ENCODE measurements around the gene ATP1A1.

ATP1A1 gene

GRCh38 chr1:116345011-116345410 is 28.0 kb upstream of the ATP1A1 start:
- DNase-seq (ENCODE audit: low read depth), result no peak

DNA sequence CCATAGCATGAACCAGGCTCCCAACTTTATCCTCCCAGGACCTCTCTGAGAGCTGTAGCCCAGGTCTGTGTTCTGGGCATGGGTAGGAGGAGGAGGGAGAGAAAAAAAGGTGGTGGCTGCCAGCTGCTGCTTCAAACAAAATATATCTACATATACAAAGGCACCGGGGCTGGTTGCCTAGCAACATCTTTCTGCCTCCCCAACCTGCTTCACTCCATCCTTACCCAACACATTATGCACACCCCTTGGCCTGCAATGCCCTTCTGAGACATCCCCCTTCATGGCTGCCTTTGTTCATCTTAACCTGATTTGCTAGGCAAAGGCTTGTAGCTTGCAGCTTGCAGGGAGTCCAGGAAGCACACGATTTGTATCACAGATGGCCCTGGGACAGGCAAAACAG is 27.2 kb upstream of the ATP1A1 start:
- no peak for DNase-seq (ENCODE audit: low read depth)

DNA sequence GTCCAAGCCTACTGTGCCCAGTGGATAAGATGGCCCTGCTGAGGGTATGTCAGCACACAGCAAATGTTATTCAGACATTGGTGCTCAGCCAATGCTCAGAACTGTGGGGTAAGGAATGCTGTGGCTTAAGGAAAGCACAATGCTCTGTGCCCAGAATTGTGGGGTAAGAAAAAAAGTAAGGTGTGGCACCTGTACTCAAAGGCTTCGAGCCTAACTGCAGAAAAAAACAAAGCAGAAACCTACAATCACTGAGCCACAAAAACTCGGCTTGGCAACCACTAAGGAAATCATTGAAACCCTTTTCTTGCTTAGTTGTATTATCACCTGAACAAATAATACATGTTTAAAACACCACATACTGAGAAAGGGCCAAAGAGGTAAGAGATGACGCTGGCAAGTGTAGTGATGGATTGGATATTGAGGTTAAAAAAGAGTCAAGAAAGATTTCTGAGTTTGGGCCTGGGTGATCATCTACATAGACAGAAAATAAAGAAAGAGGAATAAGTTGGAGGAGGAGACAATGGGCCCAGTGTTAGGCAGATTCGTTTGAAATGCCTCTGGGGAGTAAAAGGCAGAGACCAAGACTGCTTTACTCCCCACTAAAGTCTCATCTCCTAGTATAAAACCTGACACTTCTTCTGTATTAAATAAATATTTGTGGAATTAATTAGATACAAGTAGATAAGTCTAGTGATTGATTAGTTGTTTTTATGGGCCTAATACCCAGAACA is 25.9 kb upstream of the ATP1A1 start:
- DNase-seq (ENCODE audit: low read depth), result no peak

GRCh38 chr1:116347696-116348095 is 25.3 kb upstream of the ATP1A1 start:
- DNase-seq (ENCODE audit: low read depth), result no peak

GRCh38 chr1:116350097-116350645 is 22.9 kb upstream of the ATP1A1 start:
- DNase-seq (ENCODE audit: low read depth), result no peak

DNA sequence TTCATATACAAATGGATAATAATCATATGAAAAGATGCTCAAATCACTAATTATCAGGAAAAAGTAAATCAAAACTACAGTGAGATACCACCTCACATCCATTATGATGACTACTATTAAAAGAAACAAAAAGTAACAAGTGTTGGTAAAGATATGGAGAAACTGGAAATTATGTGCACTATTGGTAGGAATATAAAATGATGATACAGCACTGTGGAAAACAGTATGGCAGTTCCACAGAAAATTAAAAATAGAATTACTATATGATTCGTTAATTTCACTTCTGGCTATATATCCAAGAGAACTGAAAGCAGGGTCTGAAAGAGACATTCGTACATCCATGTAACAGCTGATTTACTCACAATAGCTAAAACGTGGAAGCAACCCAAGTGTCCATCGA is 21.1 kb upstream of the ATP1A1 start:
- no peak for DNase-seq (ENCODE audit: low read depth)

DNA sequence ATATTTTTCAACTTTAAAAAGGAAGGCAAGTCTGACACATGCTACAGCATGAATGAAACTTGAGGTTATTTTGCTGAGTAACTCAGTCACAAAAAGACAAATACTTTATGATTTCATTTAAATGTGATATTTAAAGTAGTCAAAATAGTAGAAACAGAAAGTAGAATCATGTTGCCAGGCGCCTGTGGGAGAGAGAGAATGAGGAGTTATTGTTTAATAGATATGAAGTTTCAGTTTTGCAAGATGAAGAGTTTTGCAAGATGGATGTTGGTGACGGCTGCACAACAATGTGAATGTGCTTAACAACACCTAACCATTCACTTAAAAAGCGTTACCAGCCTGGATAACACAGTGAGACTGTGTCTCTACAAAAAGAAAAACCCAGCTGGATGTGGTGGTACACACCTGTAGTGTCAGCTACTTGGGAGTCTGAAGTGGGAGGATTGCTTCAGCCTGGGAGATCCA is 20.7 kb upstream of the ATP1A1 start:
- DNase-seq (ENCODE audit: low read depth), result no peak

- DNase-seq (ENCODE audit: low read depth), result no peak
Observed at GRCh38 chr1:116353155-116353554, 19.9 kb upstream of the ATP1A1 start.

GRCh38 chr1:116356067-116356466 is 17.0 kb upstream of the ATP1A1 start:
- DNase-seq (ENCODE audit: low read depth), result no peak

DNA sequence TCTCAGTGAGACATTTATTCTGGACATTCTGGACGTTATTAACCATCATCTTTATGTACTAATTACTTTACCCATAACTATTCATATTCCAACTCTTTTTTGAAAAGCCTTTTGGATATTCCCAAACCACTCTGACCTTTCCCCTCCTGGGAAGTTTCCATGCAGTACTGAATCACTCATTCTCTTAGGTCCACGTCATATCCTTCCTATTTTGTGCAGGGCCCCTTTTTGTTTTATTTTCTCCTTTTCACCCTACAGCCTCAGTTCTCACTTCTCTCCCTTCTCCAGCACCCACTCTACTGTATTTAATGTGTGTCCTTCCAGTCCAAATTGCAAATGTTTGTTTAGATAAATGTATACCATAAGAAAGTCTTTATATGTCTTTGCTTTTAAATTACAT is 16.4 kb upstream of the ATP1A1 start:
- DNase-seq (ENCODE audit: low read depth), result no peak

- DNase-seq (ENCODE audit: low read depth), result no peak
Observed at GRCh38 chr1:116357487-116357886, 15.6 kb upstream of the ATP1A1 start.

DNA sequence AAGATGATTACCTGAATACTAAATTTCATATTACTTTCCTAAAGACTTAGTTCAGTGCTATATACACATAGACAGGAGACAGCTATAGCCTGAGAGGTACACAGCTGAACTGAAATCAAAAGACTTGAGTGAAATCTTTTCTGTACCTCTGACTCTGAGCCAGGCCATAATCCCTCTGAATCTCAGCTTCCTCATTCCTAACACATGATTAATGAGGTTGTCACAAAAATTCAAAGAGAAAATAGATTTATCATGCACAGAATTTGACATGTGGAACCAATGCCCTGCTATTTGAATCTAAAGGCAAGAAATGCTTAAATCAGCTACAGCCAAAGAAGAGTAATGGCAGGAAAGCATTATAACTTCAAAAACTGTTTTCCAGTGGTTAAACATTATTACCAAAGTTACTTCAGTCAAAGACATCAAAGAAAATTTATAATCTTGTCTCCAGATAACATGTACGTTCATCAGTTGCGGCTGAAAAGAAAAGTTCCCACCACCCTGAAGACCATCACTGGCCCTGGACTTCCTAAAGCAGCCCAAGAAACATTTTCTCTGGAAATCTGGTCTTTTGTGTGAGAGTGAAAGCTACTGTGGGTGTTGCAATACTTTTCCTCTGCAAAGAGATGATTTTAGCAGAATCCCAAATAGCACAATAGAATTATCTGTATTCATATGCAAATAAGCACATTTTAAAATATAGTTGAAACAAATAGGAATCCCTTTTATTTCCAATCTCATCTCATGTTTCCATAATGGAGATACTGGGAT is 13.8 kb upstream of the ATP1A1 start:
- no peak for DNase-seq (ENCODE audit: low read depth)

GRCh38 chr1:116359871-116360270 is 13.2 kb upstream of the ATP1A1 start:
- DNase-seq (ENCODE audit: low read depth), result no peak

DNA sequence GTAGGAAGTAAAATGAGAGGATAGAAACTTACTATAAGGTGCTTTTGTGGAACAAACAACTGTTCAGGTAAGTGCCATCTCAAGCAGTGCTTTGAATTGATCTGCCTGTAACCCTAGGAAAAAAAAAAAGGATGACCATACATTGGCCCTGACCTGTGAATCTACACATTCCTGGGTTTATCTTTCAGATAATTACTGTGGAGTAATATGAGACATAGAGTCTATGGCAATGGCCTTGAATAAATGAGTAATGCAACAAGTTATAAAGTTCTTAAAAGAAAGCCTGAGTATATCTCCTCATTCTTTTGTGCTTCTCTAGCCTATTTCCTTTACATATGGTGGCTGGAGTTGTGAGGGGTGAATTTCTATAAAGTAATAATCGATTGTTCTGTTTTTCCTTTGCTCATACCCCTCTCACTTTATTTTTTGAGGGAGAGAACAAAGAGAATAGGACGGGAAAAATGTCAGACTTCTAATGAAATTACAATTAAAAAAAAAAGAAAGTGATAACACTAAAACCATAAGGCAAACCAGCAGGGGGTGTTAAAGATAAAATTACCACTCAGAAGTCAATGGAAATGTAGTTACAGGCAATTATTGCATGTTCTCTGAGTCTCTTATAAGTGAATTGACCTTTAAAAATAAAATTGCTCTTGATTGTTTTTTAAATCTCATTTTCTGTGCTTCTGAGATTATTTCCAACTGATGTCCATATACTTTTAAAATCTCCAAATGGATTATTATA is 12.4 kb upstream of the ATP1A1 start:
- DNase-seq (ENCODE audit: low read depth), result no peak

DNA sequence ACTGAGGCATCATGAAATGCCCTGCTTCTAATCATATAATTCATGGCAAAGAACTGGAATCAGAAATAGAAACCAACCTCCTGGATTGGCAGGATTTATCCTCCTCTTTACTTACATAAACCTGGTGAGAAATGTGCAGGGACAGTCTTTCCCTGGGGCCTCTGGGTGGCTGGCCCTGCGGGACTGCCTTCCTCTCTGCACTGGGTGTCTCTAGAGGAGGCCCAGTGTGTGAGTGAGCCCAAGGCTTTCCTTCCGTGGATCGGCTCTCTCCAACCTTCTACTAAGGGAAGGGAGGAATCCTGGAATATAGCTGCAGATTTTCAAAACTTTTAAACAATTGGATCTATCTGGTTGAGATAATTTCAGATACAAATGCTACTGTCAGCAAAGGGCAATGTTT is 11.4 kb upstream of the ATP1A1 start:
- no peak for DNase-seq (ENCODE audit: low read depth)

DNA sequence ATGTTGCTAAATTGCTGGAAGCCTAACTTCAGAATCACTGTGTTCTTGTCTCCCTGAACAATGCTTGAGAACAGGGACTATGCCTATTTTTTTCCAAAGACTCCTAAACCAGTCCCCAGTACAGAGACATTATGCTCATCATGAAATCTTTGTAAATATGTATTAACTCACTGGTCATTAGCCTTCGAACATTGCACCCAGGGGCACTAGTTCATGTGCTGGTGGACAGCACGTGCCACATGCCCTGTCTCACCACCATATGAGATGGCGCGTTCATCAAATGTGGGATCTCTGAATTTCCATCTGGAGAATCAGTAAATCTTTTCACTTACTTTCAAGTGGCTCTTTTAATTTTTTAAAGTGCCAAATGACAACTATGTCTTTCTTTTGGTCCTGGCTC is 11.0 kb upstream of the ATP1A1 start:
- no peak for DNase-seq (ENCODE audit: low read depth)

DNA sequence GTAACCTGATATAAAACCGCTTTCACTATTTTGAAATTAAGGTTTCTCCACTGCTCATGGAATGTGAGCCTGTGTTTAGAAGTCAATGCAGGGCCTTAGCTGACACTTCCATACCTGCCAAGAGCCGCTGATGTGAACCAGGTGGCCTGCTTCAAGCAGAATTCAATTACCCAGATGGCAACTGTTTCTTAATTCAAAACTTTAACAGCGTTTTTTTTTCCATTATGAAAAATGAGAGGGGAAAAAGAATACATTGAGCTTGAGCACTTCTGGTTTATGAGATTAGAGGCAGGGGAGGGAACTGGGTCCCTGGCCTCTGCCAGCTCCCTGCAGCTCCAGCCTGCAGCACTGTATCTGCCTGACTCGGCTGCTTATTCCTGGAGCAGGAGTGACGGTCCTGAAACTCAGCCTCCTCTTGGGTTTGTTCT is 7.7 kb upstream of the ATP1A1 start:
- DNase-seq (ENCODE audit: low read depth), result no peak

GRCh38 chr1:116365857-116366256 is 7.2 kb upstream of the ATP1A1 start:
- DNase-seq (ENCODE audit: low read depth), result no peak

DNA sequence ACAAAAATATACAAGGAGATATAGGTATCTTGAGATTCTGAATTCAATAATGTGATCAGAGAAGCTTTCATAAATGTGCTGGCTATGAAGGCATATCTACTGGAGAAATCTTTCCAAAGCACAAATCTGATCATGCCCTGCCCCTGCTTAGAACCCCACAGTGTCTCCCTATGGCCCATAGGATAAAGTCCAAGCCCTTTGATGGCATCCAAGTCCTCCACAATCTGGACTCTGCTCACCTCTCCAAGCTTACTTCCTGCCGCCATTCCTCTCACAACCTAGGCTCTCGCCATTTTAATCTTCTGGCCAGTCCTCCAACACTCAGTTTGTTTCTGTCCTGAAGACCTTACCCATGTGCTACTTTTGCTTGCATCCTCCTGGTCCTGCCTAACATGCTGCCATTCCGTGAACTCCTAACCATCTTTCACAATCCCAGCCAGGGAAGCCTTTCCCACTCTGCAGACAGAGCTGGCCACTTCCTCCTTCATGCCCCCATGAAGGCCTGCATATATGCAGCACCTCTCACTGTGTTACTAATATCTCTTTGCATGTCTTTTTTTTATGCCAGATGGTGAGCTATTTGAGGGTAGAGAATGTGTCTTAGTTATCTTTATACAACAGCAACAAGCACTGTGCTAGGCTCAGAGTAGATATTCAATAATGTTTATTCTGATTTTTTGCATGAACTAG is 5.6 kb upstream of the ATP1A1 start:
- no peak for DNase-seq (ENCODE audit: low read depth)

DNA sequence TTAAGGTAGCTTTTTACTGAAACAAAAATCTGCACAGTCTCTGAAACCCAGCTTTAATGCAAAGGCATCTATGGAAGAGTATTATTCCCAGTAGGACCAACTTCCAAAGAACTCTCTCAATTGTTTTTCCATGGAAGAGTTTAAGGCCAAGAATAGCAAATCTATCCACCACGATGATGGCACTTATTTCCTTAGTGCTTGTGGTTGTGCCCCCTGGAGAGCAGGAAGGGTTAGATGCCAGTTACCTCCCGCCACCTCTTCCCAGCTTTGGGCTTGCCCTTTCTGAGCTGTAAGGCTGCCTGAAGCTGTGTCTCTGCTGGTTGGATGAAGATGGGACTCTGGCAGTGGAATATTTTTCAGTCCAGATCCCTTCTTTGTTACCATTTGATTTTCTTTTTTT is 4.8 kb upstream of the ATP1A1 start:
- DNase-seq (ENCODE audit: low read depth), result no peak

DNA sequence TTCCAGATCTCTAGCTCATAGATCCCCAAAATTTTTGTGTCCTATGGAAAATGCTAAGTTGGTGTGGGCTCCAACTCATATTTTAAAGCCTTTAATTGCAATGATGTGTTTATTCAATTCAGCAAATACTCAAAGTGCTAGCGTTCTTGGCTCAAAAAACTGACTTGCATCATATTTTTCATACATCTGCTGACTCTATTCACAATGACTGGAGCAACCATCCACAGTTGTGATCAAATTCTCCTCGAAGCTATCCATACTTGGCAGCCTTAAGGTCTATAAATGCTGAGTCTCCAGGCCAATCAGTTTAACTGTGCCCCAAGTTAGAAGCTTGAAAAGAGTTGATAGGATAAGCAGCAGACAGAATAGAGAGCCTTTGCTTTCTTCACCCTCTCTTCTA is 2.9 kb upstream of the ATP1A1 start:
- no peak for DNase-seq (ENCODE audit: low read depth)

DNA sequence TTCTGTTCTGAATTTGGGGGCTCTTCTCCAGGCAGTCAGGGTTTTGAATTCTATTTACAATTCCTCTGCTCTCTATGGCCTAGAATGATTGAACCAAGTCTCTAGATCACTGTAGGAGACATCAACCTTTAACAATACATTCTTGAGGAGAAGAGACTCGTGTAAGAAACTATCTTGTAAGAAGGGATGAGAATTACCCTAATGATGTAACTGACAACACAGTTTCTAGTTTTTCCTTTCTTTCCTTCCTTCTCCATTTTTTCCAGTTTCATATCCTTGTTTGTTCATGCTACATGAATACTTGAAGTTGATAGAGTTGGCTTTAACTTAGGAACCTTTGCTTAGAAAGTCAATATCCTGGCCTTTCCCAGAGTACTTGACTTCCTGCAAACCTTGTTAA is 1.3 kb upstream of the ATP1A1 start:
- DNase-seq (ENCODE audit: low read depth), result no peak
